Myocyte (in vitro differentiated cells): Measurements from ENCODE around the gene PYDC1. TPM values are rescaled to one million over a fixed set of nuclear protein-coding genes. Genes with fewer than 3 reads are reported as not detected.
A peak's percentile ranks its signal among the peaks of the same experiment; 100 is the strongest.
"Not testable (repeated sequence)": the region's sequence is repeated elsewhere in the genome, so short reads cannot be mapped to it uniquely, and the experiment has no call there.

ENCODE experiments used
- DNase-seq: peaks from one replicate; pipeline ENCODE4 v3.0.0-alpha.2; 2012; ENCODE audit warnings: low read depth
- total RNA-seq: library from RNA; depleted of rRNA; stranded (reverse); fragments of >200 nt; gene quantifications from 2 replicates; pipeline ENCODE4 v1.2.3, GENCODE V29; 2014

Gene PYDC1
- total RNA-seq, 1 donor from 2014 or later: not detected

GRCh38 chr16:31223044-31223443 lies 6.1 kb upstream of the PYDC1 start:
- no peak for DNase-seq

GRCh38 chr16:31221357-31222160 lies 4.6 kb upstream of the PYDC1 start:
- no peak for DNase-seq

- no peak for DNase-seq
Observed at GRCh38 chr16:31219154-31219741, 2.3 kb upstream of the PYDC1 start.

GRCh38 chr16:31217136-31217530 lies 198 bp upstream of the PYDC1 start:
- DNase-seq: no peak

GRCh38 chr16:31215287-31216162 lies 1.4 kb downstream of the PYDC1 start:
- peak; percentile 89 for DNase-seq

GRCh38 chr16:31214708-31215286 lies 2.1 kb downstream of the PYDC1 start:
- peak; percentile 72 for DNase-seq

GRCh38 chr16:31213877-31214707 lies 2.8 kb downstream of the PYDC1 start, which contains the start of gene TRIM72:
TRIM72 (plus strand) TSS chr16:31214119; CDS start chr16:31214739, 620 bp downstream.
- peak; percentile 99 for DNase-seq

- no peak for DNase-seq
Observed at GRCh38 chr16:31213342-31213741, 3.6 kb downstream of the PYDC1 start.

- DNase-seq: no peak
Observed at GRCh38 chr16:31206776-31207175, 10.2 kb downstream of the PYDC1 start.

GRCh38 chr16:31204871-31205666 lies 11.9 kb downstream of the PYDC1 start:
- no peak for DNase-seq

- DNase-seq: no peak
Observed at GRCh38 chr16:31202414-31203375, 14.2 kb downstream of the PYDC1 start, which contains the start of gene PYCARD. PYCARD (minus strand) TSS chr16:31202760; CDS start chr16:31202690, 70 bp downstream.

- no peak for DNase-seq
Observed at GRCh38 chr16:31201582-31202413, 15.1 kb downstream of the PYDC1 start.

- no peak for DNase-seq
Observed at GRCh38 chr16:31200821-31201568, 15.9 kb downstream of the PYDC1 start.

- not testable (repeated sequence) for DNase-seq
Observed at GRCh38 chr16:31200111-31200510, 16.8 kb downstream of the PYDC1 start.

- no peak for DNase-seq
Observed at GRCh38 chr16:31199430-31200041, 17.4 kb downstream of the PYDC1 start.

- no peak for DNase-seq
Observed at GRCh38 chr16:31198207-31198882, 18.6 kb downstream of the PYDC1 start.
